GF-D8 (cell line): Measurements from ENCODE around the gene VAMP8.
"Not testable (repeated sequence)": the region's sequence is repeated elsewhere in the genome, so short reads cannot be mapped to it uniquely, and the experiment has no call there.

Experiments used
- DNase-seq: peaks from one replicate; lab custom pipeline; 2025; lab: John Stamatoyannopoulos, UW

Gene VAMP8

GRCh38 chr2:85577386-85578242 is at the start of gene VAMP8:
VAMP8 (plus strand) TSS chr2:85577586; CDS start chr2:85577647, 61 bp downstream.
- peak; percentile 57 for DNase-seq

GRCh38 chr2:85527787-85528186 is 49.6 kb upstream of the VAMP8 start:
- DNase-seq: no peak

- no peak for DNase-seq
Measured at GRCh38 chr2:85528355-85528754, 49.0 kb upstream of the VAMP8 start.

- DNase-seq: no peak
Measured at GRCh38 chr2:85529809-85530208, 47.6 kb upstream of the VAMP8 start.

GRCh38 chr2:85531589-85531988 is 45.8 kb upstream of the VAMP8 start:
- DNase-seq: no peak

GRCh38 chr2:85534099-85534498 is 43.3 kb upstream of the VAMP8 start:
- no peak for DNase-seq

- DNase-seq: peak; percentile 45
Measured at GRCh38 chr2:85534881-85535280, 42.5 kb upstream of the VAMP8 start.

GRCh38 chr2:85536479-85536878 is 40.9 kb upstream of the VAMP8 start:
- no peak for DNase-seq

GRCh38 chr2:85537600-85538506 is 39.5 kb upstream of the VAMP8 start:
- peak; percentile 16 for DNase-seq

GRCh38 chr2:85538507-85539360 is 38.7 kb upstream of the VAMP8 start, which contains the start of gene MAT2A:
MAT2A (plus strand) TSS chr2:85539168; CDS start chr2:85539288, 120 bp downstream.
- DNase-seq: peak; percentile 74

GRCh38 chr2:85539361-85540132 is 37.8 kb upstream of the VAMP8 start:
- DNase-seq: peak; percentile 22

- no peak for DNase-seq
Measured at GRCh38 chr2:85540133-85540648, 37.2 kb upstream of the VAMP8 start.

- no peak for DNase-seq
Measured at GRCh38 chr2:85541262-85541661, 36.1 kb upstream of the VAMP8 start.

GRCh38 chr2:85541753-85542457 is 35.5 kb upstream of the VAMP8 start:
- DNase-seq: no peak

GRCh38 chr2:85542777-85543176 is 34.6 kb upstream of the VAMP8 start:
- no peak for DNase-seq

GRCh38 chr2:85544254-85544691 is 33.1 kb upstream of the VAMP8 start:
- DNase-seq: not testable (repeated sequence)

- not testable (repeated sequence) for DNase-seq
Measured at GRCh38 chr2:85544915-85545779, 32.2 kb upstream of the VAMP8 start.

GRCh38 chr2:85545780-85546240 is 31.6 kb upstream of the VAMP8 start:
- no peak for DNase-seq
